ENCODE measurements around the gene ACD. TPM values are rescaled to one million over a fixed set of nuclear protein-coding genes. Genes with fewer than 3 reads are reported as not detected.
A peak's percentile ranks its signal among the peaks of the same experiment; 100 is the strongest.

The ACD gene
- total and polyA plus RNA-seq, 9 of the 15 experiments (the other 6 are each of a cell fraction or from before 2014, with no cell fraction given): 4.2 to 47.4 (median 19.2) TPM

DNA sequence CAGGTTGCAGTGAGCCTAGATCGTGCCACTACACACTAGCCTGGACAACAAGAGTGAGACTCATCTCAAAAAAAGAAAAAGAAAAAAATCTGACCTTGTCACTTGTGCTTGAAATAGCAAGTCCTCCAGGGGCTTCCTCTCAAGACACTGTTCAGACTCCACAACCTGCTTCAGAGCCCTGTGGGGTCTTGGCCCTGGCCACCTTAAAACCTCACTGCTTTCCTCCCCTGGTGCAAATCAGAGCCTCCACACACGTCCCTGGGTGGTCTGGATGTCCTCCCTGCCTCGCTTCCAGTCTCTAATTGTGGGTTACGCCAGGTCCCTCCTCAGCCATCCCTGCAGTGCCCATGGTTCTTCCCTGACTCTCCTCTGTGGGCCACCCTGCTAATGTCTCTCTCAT is 4.7 kb downstream of the ACD start (continued):
- TF ChIP-seq STAT5A (IDR thresholded peaks at IDR 0.05; ENCODE audit: borderline replicate concordance, low read length) (no peak), MEIS2 (IDR thresholded peaks at IDR 0.05; ENCODE audit: partially characterized antibody) (no peak), ZNF134 (CRISPR knock-in tag; conservative IDR thresholded peaks at IDR 0.05) (no peak), ZNF431 (CRISPR knock-in tag; IDR thresholded peaks at IDR 0.05) (no peak), SMARCA5 (IDR thresholded peaks at IDR 0.05) (no peak), MCM2 (IDR thresholded peaks at IDR 0.05; ENCODE audit: low read depth) (no peak), ARID2 (IDR thresholded peaks at IDR 0.05) (no peak)

DNA sequence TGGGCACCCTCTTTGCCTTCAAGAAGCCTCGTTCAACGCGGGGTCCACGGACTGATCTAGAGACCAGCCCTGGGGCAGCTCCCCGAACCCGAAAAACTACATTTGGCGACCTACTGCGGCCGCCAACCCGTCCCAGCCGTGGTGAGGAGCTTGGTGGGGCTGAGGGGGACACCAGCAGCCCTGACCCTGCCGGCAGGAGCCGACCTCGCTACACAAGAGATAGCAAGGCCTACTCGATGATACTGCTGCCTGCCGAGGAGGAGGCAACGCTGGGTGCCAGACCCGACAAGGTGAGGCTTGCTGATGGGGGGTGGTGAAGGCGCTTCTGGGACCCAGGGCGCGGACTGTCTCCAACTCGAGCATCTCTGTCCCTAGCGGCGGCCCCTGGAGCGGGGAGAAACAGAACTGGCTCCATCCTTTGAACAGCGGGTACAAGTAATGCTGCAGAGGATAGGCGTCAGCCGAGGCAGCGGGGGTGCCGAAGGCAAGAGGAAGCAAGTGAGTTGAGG is 5.6 kb downstream of the ACD start:
- in situ Hi-C loops (cut with MboI) (no loop called here), intact Hi-C loops (cut with micrococcal nuclease) (no loop called here)
- H3K9ac ChIP-seq (ENCODE audit: insufficient read depth in 1 of 2, low read depth in 2 of 2, low read length in 2 of 2): 0 out of 4 replicates have a peak overlapping the region, but pooled peaks of 1 of the 2 experiments have one; percentile 48
- H3K27ac ChIP-seq (ENCODE audit: extremely low read depth, low read depth, low read length): no peak overlapping the region
- DNase-seq (ENCODE audit: extremely low read depth in 1 of 4, low spot score in 3 of 4) (no peak), ATAC-seq (no peak), FAIRE-seq (no peak)
- H3K4me1 ChIP-seq (replicated peaks in 1 of 2; ENCODE audit: control insufficient read depth in 2 of 2, insufficient read depth in 2 of 2, low read length in 2 of 2): peaks cover 4 to 46% of the 10 kb centered on the region in 2 experiments
- no TSS peak for BruUV-seq (replicated peaks)
- H3K36me3 ChIP-seq (ENCODE audit: control insufficient read depth, insufficient read depth, low read length): peaks cover 16% of the 10 kb centered on the region
- POLR2A ChIA-PET: no interaction called here
- H3K4me2 ChIP-seq (ENCODE audit: insufficient read depth, low read length): no peak overlapping the region
- H4K20me1 ChIP-seq (replicated peaks; ENCODE audit: control insufficient read depth, insufficient read depth, low read length): peaks cover 21% of the 10 kb centered on the region; the same call in 1 of the 2 replicates
- H3K79me2 ChIP-seq (ENCODE audit: control insufficient read depth, insufficient read depth, low read length): peaks cover 9% of the 10 kb centered on the region
- H3K27me3 ChIP-seq (ENCODE audit: control insufficient read depth in 2 of 2, insufficient read depth in 2 of 2, low read length in 2 of 2): peaks cover 0 to 41% of the 10 kb centered on the region in 2 experiments; a peak in 2 of 5 replicates
- CTCF ChIA-PET (ENCODE audit: low intra/inter-chr PET ratio): no interaction called here
- H2AFZ ChIP-seq (ENCODE audit: low read depth, low read length): no peak overlapping the region
- H3K9me3 ChIP-seq (replicated peaks; ENCODE audit: control insufficient read depth, insufficient read depth, low read depth, low read length): no peaks in the 10 kb centered on the region
- TF ChIP-seq, protein P1, sequence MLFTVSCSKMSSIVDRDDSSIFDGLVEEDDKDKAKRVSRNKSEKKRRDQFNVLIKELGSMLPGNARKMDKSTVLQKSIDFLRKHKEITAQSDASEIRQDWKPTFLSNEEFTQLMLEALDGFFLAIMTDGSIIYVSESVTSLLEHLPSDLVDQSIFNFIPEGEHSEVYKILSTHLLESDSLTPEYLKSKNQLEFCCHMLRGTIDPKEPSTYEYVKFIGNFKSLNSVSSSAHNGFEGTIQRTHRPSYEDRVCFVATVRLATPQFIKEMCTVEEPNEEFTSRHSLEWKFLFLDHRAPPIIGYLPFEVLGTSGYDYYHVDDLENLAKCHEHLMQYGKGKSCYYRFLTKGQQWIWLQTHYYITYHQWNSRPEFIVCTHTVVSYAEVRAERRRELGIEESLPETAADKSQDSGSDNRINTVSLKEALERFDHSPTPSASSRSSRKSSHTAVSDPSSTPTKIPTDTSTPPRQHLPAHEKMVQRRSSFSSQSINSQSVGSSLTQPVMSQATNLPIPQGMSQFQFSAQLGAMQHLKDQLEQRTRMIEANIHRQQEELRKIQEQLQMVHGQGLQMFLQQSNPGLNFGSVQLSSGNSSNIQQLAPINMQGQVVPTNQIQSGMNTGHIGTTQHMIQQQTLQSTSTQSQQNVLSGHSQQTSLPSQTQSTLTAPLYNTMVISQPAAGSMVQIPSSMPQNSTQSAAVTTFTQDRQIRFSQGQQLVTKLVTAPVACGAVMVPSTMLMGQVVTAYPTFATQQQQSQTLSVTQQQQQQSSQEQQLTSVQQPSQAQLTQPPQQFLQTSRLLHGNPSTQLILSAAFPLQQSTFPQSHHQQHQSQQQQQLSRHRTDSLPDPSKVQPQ (CRISPR knock-in tag; IDR thresholded peaks at IDR 0.05; ENCODE audit: borderline replicate concordance): no peak
- TF ChIP-seq, protein P2, sequence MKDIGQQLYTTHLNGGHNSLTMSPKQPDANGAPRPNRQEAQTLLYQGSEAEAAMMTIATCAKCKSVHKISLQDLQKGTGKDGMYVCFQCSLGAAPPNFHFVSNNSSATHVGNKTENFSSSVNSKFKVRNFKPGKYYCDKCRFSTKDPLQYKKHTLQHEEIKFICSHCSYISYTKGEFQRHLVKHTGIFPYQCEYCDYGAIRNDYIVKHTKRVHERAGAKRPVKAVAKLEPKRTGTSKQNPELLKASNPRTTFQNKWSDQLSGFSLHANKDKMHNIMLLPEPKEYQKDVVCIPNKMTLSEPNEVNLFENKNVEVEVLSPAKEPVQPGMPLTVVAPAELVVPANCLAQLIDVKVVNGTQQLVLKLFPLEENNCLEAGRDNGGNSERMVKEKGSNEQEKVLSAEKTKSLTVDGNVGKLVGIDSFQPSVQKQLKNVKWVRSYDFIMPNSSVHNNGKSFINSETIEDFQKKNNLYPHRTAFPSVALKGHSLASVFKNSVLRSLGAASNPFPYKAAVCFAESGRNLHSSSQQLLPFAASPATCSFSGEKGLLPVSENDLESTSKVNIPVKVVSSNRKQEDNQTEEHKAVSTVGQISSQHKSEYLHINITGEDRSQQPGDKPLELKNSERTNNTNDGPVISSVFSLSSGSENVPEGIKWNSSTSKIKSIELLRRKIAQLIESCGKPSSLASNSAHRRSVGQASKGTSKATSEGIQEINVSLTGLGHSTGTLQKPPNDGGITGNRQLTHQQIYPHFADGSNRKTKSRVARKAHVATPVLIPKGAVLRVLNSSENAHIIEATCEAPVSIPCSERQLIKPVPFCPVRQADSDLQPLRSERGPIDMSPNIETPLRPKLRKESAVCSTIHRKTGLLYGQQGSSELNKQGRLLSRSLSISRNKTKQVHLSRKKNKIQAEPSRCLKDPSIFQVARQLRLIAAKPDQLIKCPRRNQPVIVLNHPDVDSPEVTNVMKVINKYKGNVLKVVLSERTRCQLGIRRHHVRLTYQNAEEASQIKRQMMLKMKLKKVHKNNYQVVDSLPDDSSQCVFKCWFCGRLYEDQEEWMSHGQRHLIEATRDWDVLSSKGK (CRISPR knock-in tag; IDR thresholded peaks at IDR 0.05): no peak
- TF ChIP-seq POLR2G (IDR thresholded peaks at IDR 0.05; ENCODE audit: low read depth, low read length): peak; percentile 62
- H3K4me3 ChIP-seq: no peak overlapping the region
- WGBS (ENCODE audit: insufficient coverage, low coverage, missing lambda C conversion rate): 44% methylated on average over 23 of the region's 30 CpGs
- H3K9me1 ChIP-seq (ENCODE audit: control insufficient read depth, insufficient read depth, low read length): no peaks in the 10 kb centered on the region

Data from K562 (cell line).